ENCODE data around the gene PLEKHG1.

Gene PLEKHG1

GRCh38 chr6:150590446-150590845 is 9.2 kb upstream of the PLEKHG1 start:
- DNase-seq: no peak

- no peak for DNase-seq
These were observed 7.2 kb upstream of the PLEKHG1 start for GRCh38 chr6:150592377-150592995.

GRCh38 chr6:150593119-150593518 is 6.6 kb upstream of the PLEKHG1 start:
- DNase-seq: no peak

GRCh38 chr6:150596439-150596838 is 3.2 kb upstream of the PLEKHG1 start:
- no peak for DNase-seq

GRCh38 chr6:150598401-150598800 is 1.3 kb upstream of the PLEKHG1 start:
- DNase-seq: no peak

- DNase-seq: no peak
These were observed 857 bp upstream of the PLEKHG1 start for GRCh38 chr6:150598858-150599198.

GRCh38 chr6:150600010-150600300 is 270 bp downstream of the PLEKHG1 start:
- no peak for DNase-seq

GRCh38 chr6:150600301-150601017 is 774 bp downstream of the PLEKHG1 start:
- DNase-seq: peak; percentile 68

- DNase-seq: no peak
These were observed 1.8 kb downstream of the PLEKHG1 start for GRCh38 chr6:150601439-150601838.

GRCh38 chr6:150603176-150603575 is 3.5 kb downstream of the PLEKHG1 start:
- no peak for DNase-seq

GRCh38 chr6:150604467-150604866 is 4.8 kb downstream of the PLEKHG1 start:
- no peak for DNase-seq

- DNase-seq: no peak
These were observed 5.6 kb downstream of the PLEKHG1 start for GRCh38 chr6:150605333-150605732.

GRCh38 chr6:150606168-150606591 is 6.5 kb downstream of the PLEKHG1 start:
- DNase-seq: no peak

- peak; percentile 3 for DNase-seq
These were observed 7.1 kb downstream of the PLEKHG1 start for GRCh38 chr6:150606647-150607328.

- no peak for DNase-seq
These were observed 7.6 kb downstream of the PLEKHG1 start for GRCh38 chr6:150607329-150607650.

GRCh38 chr6:150610584-150610983 is 10.9 kb downstream of the PLEKHG1 start:
- DNase-seq: no peak

- DNase-seq: no peak
These were observed 13.6 kb downstream of the PLEKHG1 start for GRCh38 chr6:150613269-150613668.

GRCh38 chr6:150615967-150616366 is 16.3 kb downstream of the PLEKHG1 start:
- DNase-seq: no peak

- DNase-seq: no peak
These were observed 16.9 kb downstream of the PLEKHG1 start for GRCh38 chr6:150616586-150616985.

- no peak for DNase-seq
These were observed 17.4 kb downstream of the PLEKHG1 start for GRCh38 chr6:150617062-150617461.

GRCh38 chr6:150617496-150618460 is 18.1 kb downstream of the PLEKHG1 start:
- DNase-seq: no peak

- DNase-seq: no peak
These were observed 19.6 kb downstream of the PLEKHG1 start for GRCh38 chr6:150619275-150619674.

GRCh38 chr6:150620244-150620643 is 20.6 kb downstream of the PLEKHG1 start:
- DNase-seq: no peak
